Measurements from ENCODE around the gene CCNYL1.
A peak's percentile ranks its signal among the peaks of the same experiment; 100 is the strongest.
"Not testable (repeated sequence)": the region's sequence is repeated elsewhere in the genome, so short reads cannot be mapped to it uniquely, and the experiment has no call there.

Gene CCNYL1

GRCh38 chr2:207743514-207743913 lies 32.1 kb downstream of the CCNYL1 start:
- no peak for DNase-seq

GRCh38 chr2:207744050-207744449 lies 32.6 kb downstream of the CCNYL1 start:
- DNase-seq = no peak

- DNase-seq = no peak
Measured at GRCh38 chr2:207744451-207744850, 33.0 kb downstream of the CCNYL1 start.

GRCh38 chr2:207746131-207746530 lies 34.7 kb downstream of the CCNYL1 start:
- peak; percentile 68 for DNase-seq

GRCh38 chr2:207747653-207748560 lies 36.5 kb downstream of the CCNYL1 start:
- DNase-seq = no peak

- no peak for DNase-seq
Measured at GRCh38 chr2:207748993-207749392, 37.6 kb downstream of the CCNYL1 start.

- no peak for DNase-seq
Measured at GRCh38 chr2:207749873-207750272, 38.4 kb downstream of the CCNYL1 start.

GRCh38 chr2:207750345-207750744 lies 38.9 kb downstream of the CCNYL1 start:
- peak; percentile 48 for DNase-seq

GRCh38 chr2:207750876-207751275 lies 39.4 kb downstream of the CCNYL1 start:
- no peak for DNase-seq

GRCh38 chr2:207753688-207754087 lies 42.2 kb downstream of the CCNYL1 start:
- DNase-seq = not testable (repeated sequence)

- DNase-seq = no peak
Measured at GRCh38 chr2:207754498-207755383, 43.3 kb downstream of the CCNYL1 start.

GRCh38 chr2:207758025-207758424 lies 46.6 kb downstream of the CCNYL1 start:
- no peak for DNase-seq

GRCh38 chr2:207759890-207760289 lies 48.5 kb downstream of the CCNYL1 start:
- no peak for DNase-seq

- no peak for DNase-seq
Measured at GRCh38 chr2:207760453-207760852, 49.0 kb downstream of the CCNYL1 start.

GRCh38 chr2:207761426-207761825 lies 50.0 kb downstream of the CCNYL1 start:
- not testable (repeated sequence) for DNase-seq

- DNase-seq = no peak
Measured at GRCh38 chr2:207762146-207762545, 50.7 kb downstream of the CCNYL1 start.

GRCh38 chr2:207763303-207763917 lies 52.0 kb downstream of the CCNYL1 start:
- DNase-seq = no peak

GRCh38 chr2:207764096-207764630 lies 52.7 kb downstream of the CCNYL1 start:
- DNase-seq = peak; percentile 5

- DNase-seq = peak; percentile 79
Measured at GRCh38 chr2:207765547-207765946, 54.1 kb downstream of the CCNYL1 start.

GRCh38 chr2:207766041-207766551 lies 54.7 kb downstream of the CCNYL1 start:
- peak; percentile 28 for DNase-seq

GRCh38 chr2:207766697-207767460 lies 55.4 kb downstream of the CCNYL1 start:
- no peak for DNase-seq
